ENCODE results near the gene NLN.

NLN gene

DNA sequence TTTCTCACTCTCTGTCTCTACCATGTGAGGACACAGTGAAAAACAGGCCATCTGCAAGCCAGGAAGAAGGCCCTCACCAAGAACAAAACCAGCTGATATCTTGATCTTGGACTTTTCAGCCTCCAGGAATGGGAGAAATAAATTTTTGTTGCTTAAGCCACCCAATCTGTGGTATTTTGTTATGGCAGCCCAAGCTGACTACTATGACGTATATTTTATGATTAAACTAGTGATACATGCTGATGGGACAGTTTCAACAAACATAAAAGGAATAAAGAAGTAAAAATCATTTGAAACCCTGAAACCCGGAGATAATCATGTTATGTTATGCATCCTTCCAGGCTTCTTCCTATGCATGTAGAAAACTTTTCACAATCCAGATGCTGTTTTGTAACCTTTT is 132.9 kb downstream of the NLN start:
- no peak overlapping the region for H3K27ac ChIP-seq
- TF ChIP-seq CTCF (conservative IDR thresholded peaks at IDR 0.05) (no peak), ZFX (IDR thresholded peaks at IDR 0.05) (no peak)

DNA sequence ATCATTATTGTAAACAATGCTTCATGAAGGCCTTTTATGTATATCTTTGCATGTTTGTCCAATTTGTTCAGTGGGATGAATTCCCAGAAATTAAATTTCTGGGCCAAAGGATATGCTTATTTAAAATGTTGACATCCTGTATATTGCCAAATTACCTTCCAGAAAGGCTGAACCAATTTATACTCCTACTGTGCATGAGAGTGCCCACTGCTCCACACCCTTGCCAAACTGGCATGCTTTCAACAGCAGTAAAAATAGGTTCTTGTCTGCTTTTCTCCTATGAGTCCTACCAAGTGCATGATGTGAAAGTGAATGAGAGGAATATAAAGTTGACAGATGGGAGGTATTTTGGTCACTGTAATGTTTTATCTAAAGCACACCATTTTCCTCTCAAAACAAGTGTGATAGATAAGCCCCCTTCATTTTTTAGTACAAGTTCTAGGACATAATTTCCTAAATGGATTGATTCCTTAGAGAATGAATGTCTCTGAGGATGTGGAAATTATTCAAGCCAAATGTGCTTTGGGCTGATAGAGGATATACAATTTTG is 133.8 kb downstream of the NLN start:
- no peak overlapping the region for H3K27ac ChIP-seq
- TF ChIP-seq ZFX (IDR thresholded peaks at IDR 0.05) (no peak), CTCF (conservative IDR thresholded peaks at IDR 0.05) (no peak)

DNA sequence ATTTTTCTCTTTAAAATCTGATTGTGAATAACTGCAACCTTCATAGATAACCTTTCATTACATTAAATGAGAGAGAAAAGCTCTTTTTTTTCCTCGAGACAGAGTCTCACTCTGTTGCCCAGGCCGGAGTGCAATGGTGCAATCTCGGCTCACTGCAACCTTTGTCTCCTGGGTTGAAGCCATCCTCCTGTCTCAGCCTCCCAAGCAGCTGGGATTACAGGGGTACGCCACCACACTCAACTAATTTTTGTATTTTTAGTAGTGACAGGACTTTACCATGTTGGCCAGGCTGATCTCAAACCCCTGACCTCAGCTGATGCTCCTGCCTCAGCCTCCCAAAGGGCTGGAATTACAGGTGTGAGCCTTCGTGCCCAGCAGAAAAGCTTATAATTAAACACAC is 134.5 kb downstream of the NLN start:
- TF ChIP-seq CTCF (conservative IDR thresholded peaks at IDR 0.05) (no peak), ZFX (IDR thresholded peaks at IDR 0.05) (no peak)
- H3K27ac ChIP-seq, result no peak overlapping the region

- TF ChIP-seq ZFX (IDR thresholded peaks at IDR 0.05) (no peak), CTCF (conservative IDR thresholded peaks at IDR 0.05) (no peak)
- H3K27ac ChIP-seq, result no peak overlapping the region
These were observed 136.3 kb downstream of the NLN start for GRCh38 chr5:65858316-65858715.

GRCh38 chr5:65861830-65862241 is 139.8 kb downstream of the NLN start:
- TF ChIP-seq CTCF (conservative IDR thresholded peaks at IDR 0.05), result no peak
- TF ChIP-seq ZFX (IDR thresholded peaks at IDR 0.05), result no peak
- H3K27ac ChIP-seq, result no peak overlapping the region

- H3K27ac ChIP-seq, result no peak overlapping the region
- TF ChIP-seq ZFX (IDR thresholded peaks at IDR 0.05), result no peak
- TF ChIP-seq CTCF (conservative IDR thresholded peaks at IDR 0.05), result no peak
These were observed 140.4 kb downstream of the NLN start for GRCh38 chr5:65862384-65862783.

GRCh38 chr5:65863747-65864146 is 141.7 kb downstream of the NLN start:
- H3K27ac ChIP-seq, result no peak overlapping the region
- TF ChIP-seq CTCF (conservative IDR thresholded peaks at IDR 0.05), result no peak
- TF ChIP-seq ZFX (IDR thresholded peaks at IDR 0.05), result no peak
